HepG2 (cell line): ENCODE data around the gene POU2F1. TPM values are rescaled to one million over a fixed set of nuclear protein-coding genes. Genes with fewer than 3 reads are reported as not detected.

ENCODE experiments used
- CAMTA2 ChIP-seq: sonication (generic); formaldehyde crosslinking; IDR thresholded peaks from 2 replicates; pipeline ENCODE4 v1.4.0; 2020; ENCODE audit warnings: mild to moderate bottlenecking, missing genetic modification reagents, borderline replicate concordance
- HMG20A ChIP-seq: IDR thresholded peaks from 2 replicates; pipeline ENCODE4 v1.6.1; 2016; ENCODE audit warnings: borderline replicate concordance
- HNRNPH1 ChIP-seq: fragments of 200-400 bp; formaldehyde crosslinking; optimal IDR thresholded peaks from 2 replicates; pipeline ENCODE3; 2017; ENCODE audit warnings: mild to moderate bottlenecking, low read depth, low read length
- MIXL1 ChIP-seq: IDR thresholded peaks from 2 replicates; pipeline ENCODE4 v1.6.1; 2016
- SAP130 ChIP-seq: IDR thresholded peaks from 2 replicates; pipeline ENCODE4 v1.6.1; 2016; ENCODE audit warnings: low read depth
- SP5 ChIP-seq: IDR thresholded peaks from 2 replicates; pipeline ENCODE4 v1.6.1; 2016; ENCODE audit warnings: low read depth, borderline replicate concordance
- ZNF20 ChIP-seq: sonication (generic); formaldehyde crosslinking; IDR thresholded peaks from 2 replicates; pipeline ENCODE4 v1.4.0; 2020; ENCODE audit warnings: mild to moderate bottlenecking, moderate library complexity, missing genetic modification reagents
- ZNF382 ChIP-seq: sonication (generic); formaldehyde crosslinking; IDR thresholded peaks from 2 replicates; pipeline ENCODE4 v1.5.0; 2020; ENCODE audit warnings: missing genetic modification reagents, mild to moderate bottlenecking, borderline replicate concordance
- ZNF570 ChIP-seq: sonication (generic); formaldehyde crosslinking; IDR thresholded peaks from 2 replicates; pipeline ENCODE4 v1.4.0; 2020; ENCODE audit warnings: mild to moderate bottlenecking, missing genetic modification reagents, borderline replicate concordance
- ZNF703 ChIP-seq: sonication (generic); formaldehyde crosslinking; IDR thresholded peaks from 2 replicates; pipeline ENCODE4 v1.5.1; 2020; ENCODE audit warnings: missing genetic modification reagents, mild to moderate bottlenecking, moderate library complexity, borderline replicate concordance
- ZNF775 ChIP-seq: sonication (generic); formaldehyde crosslinking; IDR thresholded peaks from 2 replicates; pipeline ENCODE4 v1.4.0; 2020; ENCODE audit warnings: missing genetic modification reagents, mild to moderate bottlenecking, moderate library complexity, borderline replicate concordance
- ZNF788 ChIP-seq: sonication (generic); formaldehyde crosslinking; IDR thresholded peaks from 2 replicates; pipeline ENCODE4 v1.5.0; 2020; ENCODE audit warnings: mild to moderate bottlenecking, missing genetic modification reagents, borderline replicate concordance
- ZSCAN31 ChIP-seq: sonication (generic); formaldehyde crosslinking; IDR thresholded peaks from 2 replicates; pipeline ENCODE4 v1.5.0; 2020; ENCODE audit warnings: low read depth, mild to moderate bottlenecking, missing genetic modification reagents
- polyA plus RNA-seq, 8 experiments: library from polyadenylated mRNA; depleted of rRNA in 3 of 8; stranded (reverse) in 7 of 8; unstranded in 1 of 8; fragments of >200 nt; fragmentation: Illumina TruSeq in 4 of 8; extraction: Trizol in 4 of 8; gene quantifications; 2 replicates each; pipeline versions ENCODE4 v1.2.1 to v1.2.3, GENCODE V29; 2011 to 2016; ENCODE audit warnings: low read depth in 4 of 8, missing spikeins in 1 of 8, mixed read lengths in 1 of 8; ENCODE audit not compliant: insufficient read depth in 1 of 8
- total RNA-seq, 5 experiments: library from RNA; depleted of rRNA; stranded (reverse); fragments of >200 nt; fragmentation: Illumina TruSeq; extraction: Trizol; gene quantifications; 2 replicates each; pipeline ENCODE4 v1.2.3, GENCODE V29; 2016; ENCODE audit warnings: low read depth in 1 of 5
- TF ChIP-seq, protein P1 (sequence below): IDR thresholded peaks from 2 replicates; pipeline ENCODE4 v1.6.1; 2016; ENCODE audit warnings: low read depth
- TF ChIP-seq, protein P2 (sequence below): fragments of 450-650 bp; IDR thresholded peaks from 2 replicates; pipeline ENCODE4 v1.6.1; 2016
- TF ChIP-seq, protein P3 (sequence below): sonication (generic); formaldehyde crosslinking; conservative IDR thresholded peaks from 2 replicates; pipeline ENCODE4 v1.4.0; 2020; ENCODE audit warnings: mild to moderate bottlenecking, missing genetic modification reagents, moderate library complexity
- TF ChIP-seq, protein P4 (sequence below): sonication (generic); formaldehyde crosslinking; IDR thresholded peaks from 2 replicates; pipeline ENCODE4 v1.4.0; 2020; ENCODE audit warnings: missing genetic modification reagents, borderline replicate concordance

The POU2F1 gene
- total and polyA plus RNA-seq, 2 of the 13 experiments (the other 11 are each of a cell fraction or from before 2014, with no cell fraction given) = 10.2 to 13.0 TPM

DNA sequence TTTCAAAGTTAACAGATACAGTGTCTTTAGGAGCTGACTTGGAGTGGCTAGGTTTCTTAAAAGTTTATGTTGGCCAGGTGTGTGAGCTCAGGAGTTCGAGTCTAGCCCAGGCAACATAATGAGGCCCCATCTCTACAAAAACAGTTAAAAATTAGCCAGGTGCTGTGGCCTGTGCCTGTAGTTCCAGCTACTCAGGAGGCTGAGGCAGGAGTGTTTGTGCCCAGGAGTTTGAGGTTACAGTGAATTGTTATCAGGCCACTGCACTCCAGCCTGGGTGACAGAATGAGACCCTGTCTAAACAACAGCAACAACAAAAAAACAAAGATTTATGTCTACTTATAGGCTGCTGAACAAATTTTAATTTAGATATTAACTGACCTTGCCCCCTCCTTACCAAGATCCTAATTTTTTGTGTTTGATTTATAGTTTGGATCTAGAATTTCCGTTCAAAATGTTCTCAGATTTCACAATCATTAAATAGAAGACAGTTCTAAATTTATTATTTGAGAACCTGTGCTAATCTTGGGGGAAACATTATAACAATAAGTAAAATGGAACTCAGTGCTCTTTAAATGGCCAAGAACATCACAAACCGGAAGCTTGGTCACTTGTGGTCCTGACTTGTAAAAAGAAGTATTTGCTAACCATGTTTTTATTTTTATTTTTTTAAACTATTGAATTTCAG lies 67.8 kb downstream of the POU2F1 start (continued):
- TF ChIP-seq, protein P1, sequence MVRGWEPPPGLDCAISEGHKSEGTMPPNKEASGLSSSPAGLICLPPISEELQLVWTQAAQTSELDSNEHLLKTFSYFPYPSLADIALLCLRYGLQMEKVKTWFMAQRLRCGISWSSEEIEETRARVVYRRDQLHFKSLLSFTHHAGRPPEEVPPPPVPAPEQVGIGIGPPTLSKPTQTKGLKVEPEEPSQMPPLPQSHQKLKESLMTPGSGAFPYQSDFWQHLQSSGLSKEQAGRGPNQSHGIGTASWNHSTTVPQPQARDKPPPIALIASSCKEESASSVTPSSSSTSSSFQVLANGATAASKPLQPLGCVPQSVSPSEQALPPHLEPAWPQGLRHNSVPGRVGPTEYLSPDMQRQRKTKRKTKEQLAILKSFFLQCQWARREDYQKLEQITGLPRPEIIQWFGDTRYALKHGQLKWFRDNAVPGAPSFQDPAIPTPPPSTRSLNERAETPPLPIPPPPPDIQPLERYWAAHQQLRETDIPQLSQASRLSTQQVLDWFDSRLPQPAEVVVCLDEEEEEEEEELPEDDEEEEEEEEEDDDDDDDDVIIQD (CRISPR knock-in tag) = peak; percentile 44; the same call in 1 of the 2 replicates
- TF ChIP-seq, protein P2, sequence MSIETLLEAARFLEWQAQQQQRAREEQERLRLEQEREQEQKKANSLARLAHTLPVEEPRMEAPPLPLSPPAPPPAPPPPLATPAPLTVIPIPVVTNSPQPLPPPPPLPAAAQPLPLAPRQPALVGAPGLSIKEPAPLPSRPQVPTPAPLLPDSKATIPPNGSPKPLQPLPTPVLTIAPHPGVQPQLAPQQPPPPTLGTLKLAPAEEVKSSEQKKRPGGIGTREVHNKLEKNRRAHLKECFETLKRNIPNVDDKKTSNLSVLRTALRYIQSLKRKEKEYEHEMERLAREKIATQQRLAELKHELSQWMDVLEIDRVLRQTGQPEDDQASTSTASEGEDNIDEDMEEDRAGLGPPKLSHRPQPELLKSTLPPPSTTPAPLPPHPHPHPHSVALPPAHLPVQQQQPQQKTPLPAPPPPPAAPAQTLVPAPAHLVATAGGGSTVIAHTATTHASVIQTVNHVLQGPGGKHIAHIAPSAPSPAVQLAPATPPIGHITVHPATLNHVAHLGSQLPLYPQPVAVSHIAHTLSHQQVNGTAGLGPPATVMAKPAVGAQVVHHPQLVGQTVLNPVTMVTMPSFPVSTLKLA = no peak
- TF ChIP-seq ZNF788 (CRISPR knock-in tag) (no peak), MIXL1 (0 out of 2 replicates have a peak, but pooled peaks have one; percentile 32), ZNF20 (CRISPR knock-in tag) (no peak), ZNF570 (CRISPR knock-in tag) (no peak), HMG20A (CRISPR knock-in tag) (peak; percentile 46; the same call in 1 of the 2 replicates), SP5 (CRISPR knock-in tag) (no peak), CAMTA2 (no peak), ZNF703 (CRISPR knock-in tag) (no peak), ZNF382 (CRISPR knock-in tag) (no peak), ZNF775 (no peak), HNRNPH1 (no peak), ZSCAN31 (CRISPR knock-in tag) (no peak), SAP130 (CRISPR knock-in tag) (0 out of 2 replicates have a peak, but pooled peaks have one; percentile 12)
- TF ChIP-seq, protein P3, sequence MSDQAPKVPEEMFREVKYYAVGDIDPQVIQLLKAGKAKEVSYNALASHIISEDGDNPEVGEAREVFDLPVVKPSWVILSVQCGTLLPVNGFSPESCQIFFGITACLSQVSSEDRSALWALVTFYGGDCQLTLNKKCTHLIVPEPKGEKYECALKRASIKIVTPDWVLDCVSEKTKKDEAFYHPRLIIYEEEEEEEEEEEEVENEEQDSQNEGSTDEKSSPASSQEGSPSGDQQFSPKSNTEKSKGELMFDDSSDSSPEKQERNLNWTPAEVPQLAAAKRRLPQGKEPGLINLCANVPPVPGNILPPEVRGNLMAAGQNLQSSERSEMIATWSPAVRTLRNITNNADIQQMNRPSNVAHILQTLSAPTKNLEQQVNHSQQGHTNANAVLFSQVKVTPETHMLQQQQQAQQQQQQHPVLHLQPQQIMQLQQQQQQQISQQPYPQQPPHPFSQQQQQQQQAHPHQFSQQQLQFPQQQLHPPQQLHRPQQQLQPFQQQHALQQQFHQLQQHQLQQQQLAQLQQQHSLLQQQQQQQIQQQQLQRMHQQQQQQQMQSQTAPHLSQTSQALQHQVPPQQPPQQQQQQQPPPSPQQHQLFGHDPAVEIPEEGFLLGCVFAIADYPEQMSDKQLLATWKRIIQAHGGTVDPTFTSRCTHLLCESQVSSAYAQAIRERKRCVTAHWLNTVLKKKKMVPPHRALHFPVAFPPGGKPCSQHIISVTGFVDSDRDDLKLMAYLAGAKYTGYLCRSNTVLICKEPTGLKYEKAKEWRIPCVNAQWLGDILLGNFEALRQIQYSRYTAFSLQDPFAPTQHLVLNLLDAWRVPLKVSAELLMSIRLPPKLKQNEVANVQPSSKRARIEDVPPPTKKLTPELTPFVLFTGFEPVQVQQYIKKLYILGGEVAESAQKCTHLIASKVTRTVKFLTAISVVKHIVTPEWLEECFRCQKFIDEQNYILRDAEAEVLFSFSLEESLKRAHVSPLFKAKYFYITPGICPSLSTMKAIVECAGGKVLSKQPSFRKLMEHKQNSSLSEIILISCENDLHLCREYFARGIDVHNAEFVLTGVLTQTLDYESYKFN (CRISPR knock-in tag) = peak; percentile 34; the same call in 1 of the 2 replicates
- TF ChIP-seq, protein P4, sequence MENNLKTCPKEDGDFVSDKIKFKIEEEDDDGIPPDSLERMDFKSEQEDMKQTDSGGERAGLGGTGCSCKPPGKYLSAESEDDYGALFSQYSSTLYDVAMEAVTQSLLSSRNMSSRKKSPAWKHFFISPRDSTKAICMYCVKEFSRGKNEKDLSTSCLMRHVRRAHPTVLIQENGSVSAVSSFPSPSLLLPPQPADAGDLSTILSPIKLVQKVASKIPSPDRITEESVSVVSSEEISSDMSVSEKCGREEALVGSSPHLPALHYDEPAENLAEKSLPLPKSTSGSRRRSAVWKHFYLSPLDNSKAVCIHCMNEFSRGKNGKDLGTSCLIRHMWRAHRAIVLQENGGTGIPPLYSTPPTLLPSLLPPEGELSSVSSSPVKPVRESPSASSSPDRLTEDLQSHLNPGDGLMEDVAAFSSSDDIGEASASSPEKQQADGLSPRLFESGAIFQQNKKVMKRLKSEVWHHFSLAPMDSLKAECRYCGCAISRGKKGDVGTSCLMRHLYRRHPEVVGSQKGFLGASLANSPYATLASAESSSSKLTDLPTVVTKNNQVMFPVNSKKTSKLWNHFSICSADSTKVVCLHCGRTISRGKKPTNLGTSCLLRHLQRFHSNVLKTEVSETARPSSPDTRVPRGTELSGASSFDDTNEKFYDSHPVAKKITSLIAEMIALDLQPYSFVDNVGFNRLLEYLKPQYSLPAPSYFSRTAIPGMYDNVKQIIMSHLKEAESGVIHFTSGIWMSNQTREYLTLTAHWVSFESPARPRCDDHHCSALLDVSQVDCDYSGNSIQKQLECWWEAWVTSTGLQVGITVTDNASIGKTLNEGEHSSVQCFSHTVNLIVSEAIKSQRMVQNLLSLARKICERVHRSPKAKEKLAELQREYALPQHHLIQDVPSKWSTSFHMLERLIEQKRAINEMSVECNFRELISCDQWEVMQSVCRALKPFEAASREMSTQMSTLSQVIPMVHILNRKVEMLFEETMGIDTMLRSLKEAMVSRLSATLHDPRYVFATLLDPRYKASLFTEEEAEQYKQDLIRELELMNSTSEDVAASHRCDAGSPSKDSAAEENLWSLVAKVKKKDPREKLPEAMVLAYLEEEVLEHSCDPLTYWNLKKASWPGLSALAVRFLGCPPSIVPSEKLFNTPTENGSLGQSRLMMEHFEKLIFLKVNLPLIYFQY (CRISPR knock-in tag) = no peak
